HepG2 (cell line): ENCODE data around the gene NSUN6. TPM values are rescaled to one million over a fixed set of nuclear protein-coding genes. Genes with fewer than 3 reads are reported as not detected.

Experiments
- ATAC-seq: fragments of 200-7000 bp; cut with Tn5 transposase; 3 replicates; pipeline ENCODE4 v1.9.1; 2020; ENCODE audit warnings: mild to moderate bottlenecking, moderate library complexity
- BruUV-seq: library from RNA; stranded (reverse); fragments of 400-500 nt; replicated peaks from 2 replicates; lab custom pipeline; 2021; lab: Mats Ljungman, UMichigan
- CTCF ChIA-PET: fragments of 300-600 bp; formaldehyde crosslinking; extraction: SDS; loops from one replicate; lab custom pipeline; 2021; ENCODE audit warnings: low total read pairs, inconsistent platforms, low intra/inter-chr PET ratio; lab: Yijun Ruan, JAX
- POLR2A ChIA-PET: fragments of 350-600 bp; sonication (Branson Sonifier 250); formaldehyde crosslinking; loops from one replicate; lab custom pipeline; 2020; ENCODE audit warnings: antibody characterized with exemption, inconsistent platforms; lab: Yijun Ruan, JAX
- DNase-seq: peaks from one replicate; pipeline ENCODE4 v3.0.0-alpha.2; 2015; ENCODE audit warnings: low spot score
- FAIRE-seq: peaks from 3 replicates; lab custom pipeline; 2011; peaks lifted over from hg19 to GRCh38; lab: Jason Lieb, UNC
- H2AFZ ChIP-seq: one replicate; pipeline ENCODE4 v1.6.1; 2011; ENCODE audit warnings: low read length, inconsistent platforms
- H3K27ac ChIP-seq: fragments of 300-600 bp; 3 replicates; pipeline ENCODE4 v1.8.0; 2011; ENCODE audit warnings: mixed run types, mild to moderate bottlenecking, mixed read lengths, low read length, inconsistent platforms; ENCODE audit not compliant: insufficient read depth; ENCODE audit errors: extremely low read length
- H3K27me3 ChIP-seq, 2 experiments: fragments of 200-600 bp in 1 of 2; 2 replicates in 1 of 2; 3 replicates in 1 of 2; pipeline versions ENCODE4 v1.6.0 to v1.8.0; 2011; ENCODE audit warnings: low read length in 2 of 2, mild to moderate bottlenecking in 2 of 2, moderate library complexity in 2 of 2, inconsistent platforms in 1 of 2; ENCODE audit not compliant: insufficient read depth in 2 of 2, control insufficient read depth in 1 of 2
- H3K36me3 ChIP-seq, 2 experiments: fragments of 200-600 bp in 1 of 2; replicated peaks in 1 of 2; 2 replicates in 1 of 2; 3 replicates in 1 of 2; pipeline versions ENCODE4 v1.5.1 to v1.8.0; 2011; ENCODE audit warnings: low read length in 2 of 2, inconsistent platforms in 1 of 2; ENCODE audit not compliant: insufficient read depth in 2 of 2, control insufficient read depth in 1 of 2
- H3K4me1 ChIP-seq: 2 replicates; pipeline ENCODE4 v1.5.1; 2012; ENCODE audit warnings: low read length, inconsistent platforms; ENCODE audit not compliant: insufficient read depth
- H3K4me2 ChIP-seq: 2 replicates; pipeline ENCODE4 v1.6.0; 2011; ENCODE audit warnings: low read depth, low read length, inconsistent platforms
- H3K4me3 ChIP-seq, 3 experiments: fragments of 200-600 bp in 1 of 3; sonication (generic), shearing (Covaris generic) in 1 of 3; replicated peaks in 1 of 3; 2 replicates each; pipeline ENCODE4 v1.5.1; 2011 to 2016; ENCODE audit warnings: low read length in 3 of 3, inconsistent platforms in 2 of 3, low read depth in 2 of 3, mild to moderate bottlenecking in 2 of 3, control low read depth in 1 of 3, mixed read lengths in 1 of 3; ENCODE audit not compliant: insufficient read depth in 1 of 3
- H3K79me2 ChIP-seq: one replicate; pipeline ENCODE4 v1.6.1; 2011; ENCODE audit warnings: low read length, inconsistent platforms; ENCODE audit not compliant: insufficient read depth
- H3K9ac ChIP-seq: 2 replicates; pipeline ENCODE4 v1.6.0; 2011; ENCODE audit warnings: mild to moderate bottlenecking, low read depth, low read length, inconsistent platforms; ENCODE audit not compliant: insufficient read depth
- H3K9me3 ChIP-seq: 2 replicates; pipeline ENCODE4 v1.5.1; 2012; ENCODE audit warnings: mild to moderate bottlenecking, low read length
- H4K20me1 ChIP-seq: 2 replicates; pipeline ENCODE4 v1.6.0; 2011; ENCODE audit warnings: inconsistent platforms, mild to moderate bottlenecking, low read length, moderate library complexity; ENCODE audit not compliant: insufficient read depth
- DBP ChIP-seq: sonication (generic); formaldehyde crosslinking; IDR thresholded peaks from 2 replicates; pipeline ENCODE4 v1.4.0; 2020; ENCODE audit warnings: missing genetic modification reagents; ENCODE audit errors: not compliant biosample characterization
- DZIP1 ChIP-seq: sonication (generic); formaldehyde crosslinking; IDR thresholded peaks from 2 replicates; pipeline ENCODE4 v1.5.0; 2020; ENCODE audit warnings: mild to moderate bottlenecking, missing genetic modification reagents
- FOXA3 ChIP-seq: IDR thresholded peaks from 2 replicates; pipeline ENCODE4 v1.6.1; 2016; ENCODE audit warnings: missing genetic modification reagents, missing compliant biosample characterization
- HNRNPUL1 ChIP-seq: fragments of 200-400 bp; formaldehyde crosslinking; IDR thresholded peaks from 2 replicates; pipeline ENCODE4 v1.6.1; 2017; ENCODE audit warnings: low read depth, mild to moderate bottlenecking, low read length, moderate library complexity
- JUND ChIP-seq: sonication (generic); formaldehyde crosslinking; IDR thresholded peaks from 2 replicates; pipeline ENCODE4 v1.8.0; 2022; ENCODE audit warnings: mild to moderate bottlenecking, missing genetic modification reagents
- MAZ ChIP-seq, 2 experiments: sonication (generic) in 1 of 2; formaldehyde crosslinking in 1 of 2; IDR thresholded peaks; 2 replicates each; pipeline versions ENCODE4 v1.5.0 to v1.6.1; 2012 to 2020; ENCODE audit warnings: low read depth in 2 of 2, mild to moderate bottlenecking in 2 of 2, borderline replicate concordance in 1 of 2, improper control_type of control experiment in 1 of 2, low read length in 1 of 2, missing genetic modification reagents in 1 of 2, moderate library complexity in 1 of 2
- MBNL3 ChIP-seq: fragments of 250-450 bp; sonication (Bioruptor Pico); conservative IDR thresholded peaks from 2 replicates; pipeline ENCODE4 v1.8.0; 2022; ENCODE audit warnings: mild to moderate bottlenecking, inconsistent platforms
- SOX13 ChIP-seq, 3 experiments: fragments of 450-650 bp in 1 of 3; sonication (generic) in 1 of 3; formaldehyde crosslinking in 1 of 3; IDR thresholded peaks in 2 of 3; conservative IDR thresholded peaks in 1 of 3; 2 replicates each; pipeline versions ENCODE4 v1.5.0 to v1.6.1; 2016 to 2020; ENCODE audit warnings: antibody characterized with exemption in 1 of 3, mild to moderate bottlenecking in 1 of 3, missing compliant biosample characterization in 1 of 3, missing genetic modification reagents in 1 of 3, moderate library complexity in 1 of 3
- SRSF9 ChIP-seq: fragments of 200-400 bp; formaldehyde crosslinking; IDR thresholded peaks from 2 replicates; pipeline ENCODE4 v1.6.1; 2018; ENCODE audit warnings: borderline replicate concordance, mild to moderate bottlenecking, low read depth, low read length; ENCODE audit not compliant: insufficient read depth, poor library complexity, severe bottlenecking
- ZFYVE20 ChIP-seq: sonication (generic); formaldehyde crosslinking; IDR thresholded peaks from 2 replicates; pipeline ENCODE4 v1.8.0; 2023; ENCODE audit warnings: low read depth, mild to moderate bottlenecking, moderate library complexity, missing genetic modification reagents, borderline replicate concordance
- ZNF7 ChIP-seq: IDR thresholded peaks from 2 replicates; pipeline ENCODE4 v1.6.1; 2016; ENCODE audit warnings: missing biosample characterization, missing genetic modification reagents
- WGBS: methylation state at CpG from one replicate; pipeline ENCODE4 v1.1.6; 2017; ENCODE audit warnings: low lambda C conversion rate; 5-methylcytosine and 5-hydroxymethylcytosine counted together
- in situ Hi-C: cut with HindIII; loops from 2 replicates; pipeline ENCODE4 v1.10.0; 2017; ENCODE audit warnings: low pct_unique_long_range_greater_than_20kb; ENCODE audit not compliant: extremely low pct_ligation_motif_present
- intact Hi-C: fragments of 100-400 bp; cut with micrococcal nuclease; formaldehyde crosslinking; loops from one replicate; pipeline ENCODE4 v1.10.0; 2022; ENCODE audit not compliant: unreplicated experiment
- polyA plus RNA-seq, 8 experiments: library from polyadenylated mRNA; depleted of rRNA in 3 of 8; stranded (reverse) in 7 of 8; unstranded in 1 of 8; fragments of >200 nt; fragmentation: Illumina TruSeq in 4 of 8; extraction: Trizol in 4 of 8; gene quantifications; 2 replicates each; pipeline versions ENCODE4 v1.2.1 to v1.2.3, GENCODE V29; 2011 to 2016; ENCODE audit warnings: low read depth in 4 of 8, missing spikeins in 1 of 8, mixed read lengths in 1 of 8; ENCODE audit not compliant: insufficient read depth in 1 of 8
- total RNA-seq, 5 experiments: library from RNA; depleted of rRNA; stranded (reverse); fragments of >200 nt; fragmentation: Illumina TruSeq; extraction: Trizol; gene quantifications; 2 replicates each; pipeline ENCODE4 v1.2.3, GENCODE V29; 2016; ENCODE audit warnings: low read depth in 1 of 5

Gene NSUN6
- total and polyA plus RNA-seq, 2 of the 13 experiments (the other 11 are each of a cell fraction or from before 2014, with no cell fraction given): 17.2 to 19.3 TPM

GRCh38 chr10:18619016-18619415 is 32.4 kb downstream of the NSUN6 start:
- ATAC-seq: no peak
- no peak overlapping the region for H3K27ac ChIP-seq
- intact Hi-C loops (no loop called here), in situ Hi-C loops (no loop called here)
- no peak for FAIRE-seq
- no peak overlapping the region for H2AFZ ChIP-seq
- no peak overlapping the region for H3K9ac ChIP-seq
- 100% methylated on average over 3 of the region's 3 CpGs for WGBS
- no peak overlapping the region for H3K4me2 ChIP-seq
- H3K79me2 ChIP-seq: peaks cover 2% of the 10 kb centered on the region
- CTCF ChIA-PET: no interaction called here
- H3K4me3 ChIP-seq: no peak overlapping the region
- no peaks in the 10 kb centered on the region for H4K20me1 ChIP-seq
- no peaks in the 10 kb centered on the region for H3K27me3 ChIP-seq
- H3K4me1 ChIP-seq: peaks cover 47% of the 10 kb centered on the region
- TF ChIP-seq DZIP1 (no peak), MBNL3 (no peak), FOXA3 (CRISPR knock-in tag) (no peak), SOX13 (IDR thresholded peaks at IDR 0.05) (no peak), SOX13 (CRISPR knock-in tag; conservative IDR thresholded peaks at IDR 0.05 in 1 of 2, IDR thresholded peaks at IDR 0.05 in 1 of 2) (no peak), MAZ (IDR thresholded peaks at IDR 0.05; ENCODE audit: borderline replicate concordance, low read depth, low read length) (no peak), MAZ (CRISPR knock-in tag; IDR thresholded peaks at IDR 0.05; ENCODE audit: low read depth) (no peak), SRSF9 (no peak), JUND (CRISPR knock-in tag) (no peak), HNRNPUL1 (no peak), DBP (CRISPR knock-in tag) (no peak), ZNF7 (CRISPR knock-in tag) (no peak), ZFYVE20 (CRISPR knock-in tag) (no peak)
- TF ChIP-seq, all 625 proteins: peak for 0
- POLR2A ChIA-PET: no interaction called here
- no peak for DNase-seq
- Histone ChIP-seq H3K36me3 (0 out of 5 replicates have a peak, but pooled peaks cover 0 to 1% of the 10 kb centered on the region in 2 experiments), H3K9me3 (no peaks in the 10 kb centered on the region)
- BruUV-seq: no TSS peak
